ENCODE results near the gene EFCAB5. TPM values are rescaled to one million over a fixed set of nuclear protein-coding genes. Genes with fewer than 3 reads are reported as not detected.
A peak's percentile ranks its signal among the peaks of the same experiment; 100 is the strongest.

The EFCAB5 gene
- total and polyA plus RNA-seq, 2 of the 13 experiments (the other 11 are each of a cell fraction or from before 2014, with no cell fraction given), result 0.15 TPM; not detected in 1

- TF ChIP-seq E2F2 (CRISPR knock-in tag; IDR thresholded peaks at IDR 0.05; ENCODE audit: borderline replicate concordance) (no peak), ZMAT5 (CRISPR knock-in tag; IDR thresholded peaks at IDR 0.05; ENCODE audit: borderline replicate concordance, low read depth) (no peak), FOXP1 (IDR thresholded peaks at IDR 0.05) (no peak), FOXP1 (CRISPR knock-in tag; IDR thresholded peaks at IDR 0.05) (no peak), CENPBD1 (CRISPR knock-in tag; IDR thresholded peaks at IDR 0.05; ENCODE audit: borderline replicate concordance, low read depth) (no peak), ZIK1 (CRISPR knock-in tag; IDR thresholded peaks at IDR 0.05; ENCODE audit: borderline replicate concordance, low read depth) (no peak), ZNF430 (CRISPR knock-in tag; IDR thresholded peaks at IDR 0.05) (no peak), ZNF660 (CRISPR knock-in tag; IDR thresholded peaks at IDR 0.05; ENCODE audit: borderline replicate concordance, low read depth) (no peak), ARHGAP35 (CRISPR knock-in tag; IDR thresholded peaks at IDR 0.05; ENCODE audit: borderline replicate concordance) (no peak), USF2 (IDR thresholded peaks at IDR 0.05; ENCODE audit: low read depth, low read length) (peak; percentile 31; the same call in 1 of the 2 replicates), USF2 (CRISPR knock-in tag; IDR thresholded peaks at IDR 0.05; ENCODE audit: borderline replicate concordance) (no peak), TBX3 (IDR thresholded peaks at IDR 0.05; ENCODE audit: borderline replicate concordance) (peak; percentile 79; the same call in 1 of the 2 replicates), EP300 (IDR thresholded peaks at IDR 0.05; ENCODE audit: low read depth in 2 of 2, low read length in 2 of 2) (peak in 1 of 2 experiments; percentile 4; a peak in 1 of 4 replicates), EP300 (CRISPR knock-in tag; IDR thresholded peaks at IDR 0.05; ENCODE audit: borderline replicate concordance) (no peak), ZNF230 (CRISPR knock-in tag; IDR thresholded peaks at IDR 0.05) (no peak), ZBTB10 (CRISPR knock-in tag; IDR thresholded peaks at IDR 0.05; ENCODE audit: borderline replicate concordance) (no peak), ZNF770 (CRISPR knock-in tag; IDR thresholded peaks at IDR 0.05) (0 out of 2 replicates have a peak, but pooled peaks have one; percentile 41), SAP130 (CRISPR knock-in tag; IDR thresholded peaks at IDR 0.05; ENCODE audit: low read depth) (peak; percentile 86)
Observed at GRCh38 chr17:30104575-30105339, 163.3 kb downstream of the EFCAB5 start (continued).
